Stimulated activated CD4-positive, alpha-beta T cell treated with anti-CD3 and anti-CD28 coated beads, Interleukin-1b, Interleukin-23, amount 100 ng/mL, for 4 hours (primary cell): ENCODE results near the gene YOD1.
"Not testable (repeated sequence)": the region's sequence is repeated elsewhere in the genome, so short reads cannot be mapped to it uniquely, and the experiment has no call there.

Source experiments
- DNase-seq, 2 donors: peaks; one replicate each; pipeline ENCODE4 v3.0.0-alpha.2; 2020; ENCODE audit warnings: low read depth in 2 of 2

YOD1 gene

DNA sequence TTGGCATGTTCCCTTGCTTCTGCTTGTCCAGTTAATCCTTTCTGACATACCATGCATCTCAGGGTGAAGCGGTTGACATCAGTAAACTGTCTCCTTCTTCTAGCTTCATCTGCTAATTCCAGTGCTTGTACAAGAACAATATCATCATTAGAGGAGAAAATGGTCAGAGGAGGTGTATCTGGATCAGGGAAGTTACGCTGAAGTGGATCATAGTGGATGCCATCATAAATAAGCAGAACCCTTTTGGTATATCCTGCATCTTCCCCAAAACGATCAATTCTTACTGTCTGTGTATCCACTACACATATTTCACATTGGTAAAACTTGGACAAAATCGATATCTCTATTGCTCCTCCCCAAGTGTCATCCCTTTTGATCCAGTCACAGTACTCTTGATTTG is 2.0 kb downstream of the YOD1 start:
- DNase-seq = no peak

DNA sequence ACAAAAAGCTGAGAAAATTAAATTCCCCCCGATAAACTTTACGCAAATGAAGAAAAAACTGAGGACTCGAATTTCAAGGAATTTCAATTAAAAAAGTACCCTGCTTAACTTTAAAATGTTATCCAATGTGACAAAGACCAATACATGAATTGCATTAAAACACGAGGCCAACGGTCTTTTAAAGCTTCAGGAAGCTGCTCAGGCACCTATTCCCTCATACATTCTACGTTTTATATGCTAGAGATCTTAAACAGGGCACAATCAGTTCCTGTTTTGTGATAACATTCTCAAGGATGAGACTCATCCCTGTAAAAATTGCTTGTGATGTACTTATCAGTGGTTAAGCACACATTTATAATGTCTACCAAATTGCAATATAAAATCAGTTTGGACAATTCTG is 3.0 kb downstream of the YOD1 start:
- no peak for DNase-seq

DNA sequence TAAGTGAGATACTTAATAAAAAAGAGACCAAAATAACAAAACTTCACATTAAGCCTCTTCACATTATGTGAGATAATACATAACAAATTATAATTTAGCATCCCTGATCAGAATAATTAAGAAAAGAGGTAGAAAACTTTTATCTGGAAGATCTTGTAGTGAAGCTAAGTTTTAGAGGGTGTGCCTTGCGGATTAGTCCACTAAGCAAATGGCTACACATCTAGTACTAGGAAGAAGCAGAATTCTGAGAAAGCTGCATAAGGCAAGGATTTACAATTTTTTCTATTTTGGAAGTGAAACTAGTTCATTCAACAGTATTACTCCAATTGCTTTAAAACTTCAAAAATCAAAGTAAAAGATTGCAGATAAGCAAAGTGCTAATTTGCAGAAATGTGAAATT is 3.5 kb downstream of the YOD1 start:
- DNase-seq = no peak

DNA sequence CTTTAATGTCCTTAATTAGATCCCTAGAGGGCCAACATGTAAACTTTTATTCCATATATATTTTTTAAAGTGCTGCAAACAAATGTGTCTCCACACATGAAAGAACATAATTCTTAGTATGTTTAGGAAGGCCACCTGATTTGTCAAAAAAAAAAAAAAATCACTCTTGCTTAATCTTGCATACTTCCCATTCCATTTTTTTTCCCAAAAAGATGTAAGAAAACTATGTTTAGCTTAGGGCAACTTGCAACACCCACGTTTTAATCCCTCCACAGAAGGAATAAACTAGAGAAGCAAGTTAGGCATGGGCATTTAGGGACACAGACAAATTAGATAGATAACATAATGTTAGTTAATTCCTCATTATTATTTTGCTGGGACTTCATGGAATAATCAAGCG is 5.6 kb downstream of the YOD1 start:
- no peak for DNase-seq

DNA sequence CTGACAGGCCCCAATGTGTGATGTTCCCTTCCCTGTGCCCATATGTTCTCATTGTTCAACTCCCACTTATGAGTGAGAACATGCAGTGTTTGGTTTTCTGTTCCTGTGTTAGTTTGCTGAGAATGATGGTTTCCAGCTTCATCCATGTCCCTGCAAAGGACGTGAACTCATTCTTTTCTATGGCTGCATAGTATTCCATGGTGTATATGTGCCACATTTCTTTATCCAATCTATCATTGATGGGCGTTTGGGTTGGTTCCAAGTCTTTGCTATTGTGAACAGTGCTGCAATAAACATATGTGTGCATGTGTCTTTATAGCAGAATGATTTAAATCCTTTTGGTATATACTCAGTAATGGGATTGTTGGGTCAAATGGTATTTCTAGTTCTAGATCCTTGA is 9.6 kb downstream of the YOD1 start:
- not testable (repeated sequence) for DNase-seq

DNA sequence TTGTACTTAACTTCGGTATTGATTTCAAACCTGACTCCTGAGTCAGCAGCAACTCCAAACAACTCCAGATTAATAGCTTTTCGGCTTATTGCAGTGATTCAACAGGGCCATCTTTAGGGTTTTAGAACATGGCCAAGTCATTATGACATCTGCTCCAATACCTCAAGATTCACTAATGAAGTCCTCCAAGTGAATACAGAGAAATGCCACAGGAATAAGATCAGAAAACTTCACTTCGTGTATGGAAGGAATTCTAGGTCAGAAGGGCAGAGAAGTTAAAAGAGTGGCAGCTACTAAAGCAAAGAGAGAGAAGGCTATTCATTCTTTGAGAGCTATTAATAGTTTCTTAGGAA is 10.9 kb downstream of the YOD1 start:
- no peak for DNase-seq

DNA sequence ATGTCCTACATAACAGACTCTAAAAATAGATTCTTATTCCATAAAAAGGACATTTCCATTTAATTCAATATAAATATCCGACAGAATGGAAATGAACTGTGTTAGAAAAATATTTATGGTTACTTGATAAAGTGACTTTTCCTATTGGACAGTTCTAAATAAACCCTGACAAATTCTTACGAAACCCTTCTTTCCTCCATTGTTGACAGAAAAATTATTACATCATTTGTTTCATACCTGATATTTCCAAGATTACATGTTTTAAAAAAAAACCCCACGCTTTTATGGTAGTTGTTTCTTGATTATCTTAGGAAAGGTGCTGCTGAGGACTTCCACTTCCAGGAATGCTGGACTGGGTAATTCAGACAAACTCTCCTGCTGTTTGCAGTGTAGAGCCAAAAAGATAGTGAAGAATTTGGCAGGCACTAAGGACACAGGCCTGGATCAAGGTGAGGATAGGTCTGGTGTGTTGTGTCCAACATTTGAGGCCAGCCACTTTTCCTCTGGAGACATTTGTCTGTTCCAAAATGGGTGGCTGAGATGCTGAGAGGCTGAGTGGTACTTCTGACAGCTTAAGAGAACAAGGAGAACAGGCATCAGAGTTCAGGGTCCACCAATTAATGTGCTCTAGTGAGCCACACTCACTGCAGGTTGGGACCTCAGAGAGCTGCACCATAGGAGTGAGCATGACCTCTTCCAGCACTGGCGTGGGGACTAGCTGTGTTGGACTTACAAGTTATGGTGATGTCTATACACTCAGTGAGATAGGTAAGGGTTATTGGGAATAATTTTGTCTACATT is 11.4 kb downstream of the YOD1 start:
- DNase-seq = no peak

DNA sequence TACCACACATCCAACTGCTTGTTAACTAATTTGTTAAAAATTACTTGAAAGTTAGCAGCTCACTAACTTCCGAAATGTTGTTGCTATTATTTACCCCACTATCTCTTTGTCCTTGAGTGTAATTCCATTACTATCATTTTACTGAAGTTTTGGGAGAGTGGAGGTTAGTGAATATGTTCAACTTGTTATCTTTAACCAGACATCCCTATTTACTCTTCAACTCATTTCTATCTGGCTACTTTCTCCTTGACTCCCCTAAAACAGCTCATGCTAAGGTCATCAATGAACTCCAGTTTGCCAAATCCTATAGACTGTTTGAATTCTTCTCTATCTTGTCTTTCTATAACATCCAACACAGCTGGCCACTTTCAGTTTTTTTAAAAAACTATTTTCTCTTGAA is 14.1 kb downstream of the YOD1 start:
- no peak for DNase-seq

DNA sequence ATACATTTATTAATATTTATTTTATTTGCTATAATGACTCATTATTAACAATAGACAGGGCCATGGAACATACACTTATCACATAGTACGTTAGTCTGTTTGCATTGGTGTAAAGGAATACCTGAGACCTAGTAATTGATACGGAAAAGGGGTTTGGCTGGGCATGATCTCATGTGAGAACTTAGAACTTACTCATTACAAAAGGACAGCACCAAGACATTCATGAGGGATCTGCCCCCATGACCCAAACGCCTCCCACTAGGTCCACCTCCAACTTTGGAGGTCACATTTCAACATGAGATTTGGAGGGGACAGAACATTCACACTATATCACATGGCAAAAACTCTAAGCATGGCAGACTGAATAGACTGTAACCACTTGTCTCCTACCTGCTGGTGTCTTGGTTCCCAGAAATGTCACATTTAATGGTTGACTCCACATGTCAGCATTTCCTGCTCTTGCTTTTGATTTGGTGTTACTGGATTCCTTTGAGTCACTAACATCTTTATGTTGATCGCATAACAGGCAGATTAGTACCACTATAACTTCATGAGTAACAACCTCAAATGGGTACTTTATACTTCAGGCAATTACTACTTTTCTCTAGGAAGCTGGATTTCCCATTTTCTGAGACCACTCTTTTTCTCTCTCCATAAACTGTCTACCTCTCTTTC is 15.0 kb downstream of the YOD1 start:
- no peak for DNase-seq

DNA sequence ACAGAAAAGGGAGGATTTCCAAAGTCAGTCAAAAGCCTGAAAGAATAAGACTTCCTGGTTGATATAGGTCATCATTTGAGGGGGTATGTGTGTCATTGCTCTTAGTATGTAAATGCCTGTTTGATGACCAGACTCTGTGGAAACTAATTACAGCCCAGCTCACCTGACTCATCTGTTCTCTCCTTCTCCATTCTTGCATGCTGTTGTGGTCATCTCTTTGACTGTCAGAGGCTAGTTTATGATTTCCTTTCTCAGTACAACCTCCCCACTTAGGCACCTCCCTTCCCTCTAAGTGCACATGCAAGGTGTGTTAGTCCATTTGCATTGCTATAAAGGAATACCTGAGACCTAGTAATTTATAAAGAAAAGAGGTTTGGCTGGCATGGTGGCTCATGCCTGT is 16.0 kb downstream of the YOD1 start:
- no peak for DNase-seq

DNA sequence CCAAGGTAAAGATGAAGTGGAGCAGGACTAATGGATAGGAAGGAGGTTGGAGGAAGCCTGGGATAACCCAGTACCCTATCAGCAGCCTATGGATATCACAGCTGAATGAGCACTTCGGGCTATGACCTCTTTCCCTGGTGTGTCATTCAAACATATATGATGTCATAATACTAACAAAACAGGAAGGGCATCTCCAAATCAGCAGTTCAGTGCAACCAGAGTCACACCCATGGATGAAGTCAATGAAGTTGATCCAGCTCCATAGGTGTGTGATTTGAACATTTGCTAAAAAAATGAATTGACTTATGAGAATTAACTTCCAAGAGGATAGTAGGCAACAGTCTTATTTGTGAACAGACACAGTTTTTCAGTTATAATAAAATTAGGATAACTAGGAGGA is 16.8 kb downstream of the YOD1 start:
- DNase-seq = no peak

DNA sequence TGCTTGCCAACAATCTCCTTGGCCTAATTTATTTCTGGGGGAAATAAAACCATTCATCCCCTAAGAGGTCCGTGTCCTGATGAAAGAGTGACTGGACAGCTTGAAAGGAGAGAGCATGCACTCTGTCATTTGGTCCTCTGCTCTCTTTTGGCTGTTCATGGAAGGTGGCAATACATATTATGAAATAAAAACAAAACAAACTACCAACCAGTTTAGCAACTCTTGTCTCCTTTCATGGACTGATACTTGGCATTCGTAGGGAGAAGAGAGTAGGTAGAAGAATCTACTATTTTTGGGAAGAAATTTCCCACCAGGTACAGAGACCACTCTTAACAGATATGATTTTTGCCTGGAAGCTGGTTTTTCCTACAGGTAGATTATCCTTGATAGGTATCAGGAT is 17.7 kb downstream of the YOD1 start:
- DNase-seq = no peak

DNA sequence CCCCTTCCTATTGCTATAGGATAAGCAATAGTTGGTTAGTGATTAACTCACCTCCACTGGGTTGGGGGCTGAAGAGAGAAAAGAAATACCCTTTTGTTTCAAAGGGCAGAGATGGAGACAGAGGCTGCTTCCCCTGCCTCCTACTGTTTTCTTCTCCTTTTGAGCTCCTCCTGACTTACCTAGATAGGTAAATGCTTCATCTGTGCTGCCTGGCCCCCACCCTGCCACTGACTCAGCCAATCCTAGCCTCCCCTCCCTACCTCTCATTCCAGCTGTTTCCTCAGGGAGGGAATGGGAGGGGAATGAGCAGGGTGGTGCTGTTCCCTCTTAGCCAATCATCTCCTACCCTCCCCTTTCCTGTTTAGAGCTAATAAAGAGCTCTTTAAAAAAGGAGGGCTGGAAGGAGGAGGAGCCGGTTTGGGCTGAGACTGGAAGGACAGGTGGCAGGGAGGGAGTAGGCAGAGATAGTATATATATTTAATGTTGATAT is 18.4 kb downstream of the YOD1 start, which contains the start of gene C1orf116:
C1orf116 (minus strand) TSS at position 229 of the 490 bp plus-strand sequence. CDS start 5,158 bp downstream, outside the sequence.
- DNase-seq = no peak

DNA sequence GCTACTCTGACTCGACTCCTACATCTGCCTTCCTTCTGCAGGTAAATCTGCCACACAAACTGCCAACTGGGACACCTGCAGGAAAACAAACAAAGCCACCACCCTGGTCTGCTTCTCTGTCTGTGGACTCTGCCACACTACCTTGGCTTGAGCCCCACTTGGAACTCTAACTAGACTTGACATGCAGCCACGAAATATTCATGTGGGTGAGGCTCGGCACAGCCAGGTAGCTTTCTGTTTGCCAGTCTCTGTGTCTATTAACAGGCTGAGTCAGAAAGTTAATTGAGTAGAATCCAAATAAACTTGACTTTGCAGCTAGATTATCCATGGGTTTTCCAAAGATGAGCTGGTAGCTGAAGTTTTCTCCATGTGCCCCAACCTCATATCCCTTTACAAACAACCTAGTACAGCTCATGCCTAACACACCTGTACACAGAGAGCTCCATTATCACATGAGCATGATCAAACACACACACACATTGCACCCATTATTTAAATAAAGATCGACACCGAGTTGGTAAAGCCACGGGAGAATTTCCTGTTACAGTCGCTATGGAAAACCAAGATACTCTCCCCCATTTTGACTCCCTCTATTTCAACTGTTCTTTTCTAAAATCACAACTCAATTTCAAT is 19.3 kb downstream of the YOD1 start:
- no peak for DNase-seq

DNA sequence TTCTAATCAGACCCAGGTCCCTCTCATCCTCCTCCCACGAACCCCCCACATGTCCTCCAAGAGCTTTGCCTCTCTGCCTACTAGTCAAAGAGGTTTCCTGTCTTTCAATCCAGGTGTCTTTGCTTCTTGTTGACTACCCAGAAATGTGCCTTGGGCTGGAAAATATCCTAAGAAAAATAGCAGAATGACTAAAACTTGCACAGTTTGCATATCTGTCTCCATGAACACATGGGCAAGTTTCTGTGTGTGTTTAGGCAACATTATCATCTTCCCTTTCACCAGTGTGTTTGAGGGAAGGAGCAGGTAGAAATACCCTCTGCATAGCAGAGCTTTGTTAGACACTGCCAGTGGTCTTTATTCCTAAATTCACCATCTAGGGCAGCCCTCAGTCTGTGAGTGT is 20.0 kb downstream of the YOD1 start:
- no peak for DNase-seq

DNA sequence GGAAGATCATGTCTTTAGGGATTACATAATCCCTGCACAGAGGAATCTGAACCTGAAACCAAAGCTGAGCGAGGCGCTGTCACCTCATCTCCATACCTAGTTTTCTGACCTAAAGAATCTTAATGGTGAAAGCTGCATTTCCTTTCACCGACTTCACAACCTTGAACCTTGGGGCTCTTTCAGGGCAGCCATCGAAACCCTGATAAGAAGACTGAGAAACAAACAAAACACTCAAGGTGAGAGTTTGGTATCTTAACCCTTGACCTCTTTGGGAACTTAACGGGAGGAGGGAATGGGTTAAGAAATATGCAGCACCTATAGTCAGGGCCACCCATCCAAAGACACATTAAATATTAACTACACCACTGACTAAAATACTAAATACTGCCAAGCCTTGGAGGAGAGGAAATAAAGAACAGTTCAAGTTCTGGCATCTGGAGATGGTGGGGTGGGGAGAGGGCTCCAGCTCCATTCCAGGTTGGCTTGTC is 20.4 kb downstream of the YOD1 start:
- DNase-seq = no peak

DNA sequence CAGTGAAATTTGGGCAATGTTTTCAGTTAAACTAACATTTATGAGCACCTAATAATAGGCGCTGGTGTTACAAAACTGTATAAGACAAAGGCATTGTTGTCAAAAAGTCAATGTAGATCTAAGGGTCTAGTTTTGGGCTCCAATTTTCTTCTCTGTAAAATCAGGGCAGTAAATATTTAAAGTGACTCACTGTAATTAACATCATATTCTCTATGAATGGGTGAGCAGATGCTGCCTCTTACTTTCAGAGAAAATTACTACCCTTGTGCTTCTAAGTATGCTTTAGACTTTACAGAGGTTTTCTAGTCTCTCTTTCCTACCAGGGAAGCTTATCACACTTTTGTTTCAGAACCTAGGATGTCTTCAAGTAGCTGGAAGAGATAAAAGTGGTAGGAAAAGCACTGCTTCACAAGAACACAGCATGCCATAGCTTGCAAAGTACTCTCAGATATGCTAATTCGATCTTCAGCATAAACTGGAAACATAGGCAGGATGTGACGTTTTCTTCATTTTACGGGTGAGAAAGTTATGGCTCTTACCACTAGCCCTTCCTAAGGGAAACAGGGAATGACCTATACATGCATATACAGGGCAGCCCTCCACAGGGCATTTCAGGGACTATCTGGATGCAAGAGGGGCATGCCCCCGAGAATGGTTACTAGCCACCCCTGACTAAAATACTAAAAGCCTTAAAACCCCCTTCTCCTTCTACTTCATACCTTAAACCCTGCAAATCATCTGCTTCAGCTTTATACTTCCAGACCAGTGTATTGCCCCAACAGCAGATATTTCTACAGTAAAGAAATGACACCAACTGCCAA is 21.1 kb downstream of the YOD1 start:
- DNase-seq = no peak

DNA sequence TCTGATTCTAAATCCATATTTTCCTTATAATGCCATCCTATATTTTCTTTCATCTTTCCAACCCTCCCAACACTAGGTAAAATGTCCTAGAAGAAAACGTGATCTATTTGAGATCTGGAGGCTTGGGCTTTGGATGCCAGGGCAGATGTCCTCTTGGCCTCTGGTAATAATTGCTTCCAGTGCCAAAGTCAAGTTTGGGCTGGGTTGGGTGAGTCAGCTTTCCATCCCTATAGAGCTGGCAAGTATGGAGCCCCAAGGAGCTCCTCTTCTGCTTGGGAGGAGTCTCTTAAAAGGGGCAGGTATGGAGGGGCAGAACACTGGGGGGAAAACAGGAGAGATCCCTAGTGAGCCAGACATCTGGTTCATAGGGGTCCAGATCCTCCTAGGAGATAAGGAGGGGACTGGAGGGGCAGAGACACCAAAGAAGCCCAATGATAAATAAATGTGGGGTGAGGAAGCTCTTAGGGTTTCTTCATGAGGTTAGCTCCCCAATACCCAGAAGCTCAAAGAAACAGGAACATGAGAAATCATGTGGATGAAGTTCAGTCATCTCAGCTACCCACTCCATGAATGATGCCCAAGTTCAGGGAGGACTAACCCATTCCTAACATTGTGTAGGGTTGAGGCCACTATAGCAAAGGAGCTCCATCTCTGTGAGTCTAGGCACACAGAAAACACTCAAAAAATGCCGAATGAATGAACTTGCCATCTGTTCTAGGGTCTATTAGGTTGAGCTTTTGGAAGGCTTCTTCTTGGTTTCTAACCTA is 21.9 kb downstream of the YOD1 start:
- no peak for DNase-seq

DNA sequence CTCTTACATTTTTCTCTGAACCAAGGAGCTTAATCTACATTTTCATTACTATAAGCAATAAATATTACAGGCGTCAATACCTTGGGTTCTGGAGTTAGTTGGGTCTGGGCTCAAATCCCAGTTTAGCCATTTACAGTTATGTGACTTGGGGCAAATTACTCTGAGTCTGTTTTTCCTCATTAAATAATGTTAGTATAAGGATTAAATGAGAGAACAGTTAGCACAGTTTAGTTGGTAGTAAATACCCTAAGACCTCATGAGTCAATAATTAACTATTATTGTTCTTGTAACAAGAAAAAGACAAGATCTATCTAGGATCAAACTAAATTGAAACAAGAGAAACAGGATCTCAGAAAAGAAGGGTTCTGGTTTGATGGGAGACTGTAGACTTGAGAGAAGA is 23.1 kb downstream of the YOD1 start:
- no peak for DNase-seq

DNA sequence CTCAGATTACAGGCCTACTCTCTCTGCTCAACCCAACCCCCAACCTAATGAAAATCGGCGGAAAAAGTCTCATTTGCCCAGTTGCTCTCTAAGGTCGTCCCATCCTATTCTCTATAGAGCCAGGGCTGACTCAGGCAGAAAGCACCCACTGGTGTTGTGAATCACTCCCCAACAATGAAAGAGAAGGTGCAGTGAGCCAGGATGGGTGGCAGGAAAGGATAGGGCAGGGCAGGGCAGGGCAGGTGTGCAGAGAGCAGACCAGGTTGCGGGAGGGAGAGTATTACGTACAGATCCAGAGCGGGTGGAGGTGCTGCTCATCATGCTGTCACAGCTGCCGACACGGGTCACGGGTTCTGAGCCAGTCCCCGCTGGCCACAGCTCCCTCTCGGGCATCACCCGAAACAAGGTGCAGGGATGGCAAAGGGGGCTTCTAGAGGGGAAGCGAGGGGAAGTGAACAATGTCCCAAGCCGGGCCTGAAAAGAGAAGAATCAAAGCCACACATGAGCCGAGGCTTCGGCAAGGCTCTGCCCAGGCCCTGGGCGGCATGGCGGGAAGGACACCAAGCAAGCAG is 23.7 kb downstream of the YOD1 start:
- no peak for DNase-seq

DNA sequence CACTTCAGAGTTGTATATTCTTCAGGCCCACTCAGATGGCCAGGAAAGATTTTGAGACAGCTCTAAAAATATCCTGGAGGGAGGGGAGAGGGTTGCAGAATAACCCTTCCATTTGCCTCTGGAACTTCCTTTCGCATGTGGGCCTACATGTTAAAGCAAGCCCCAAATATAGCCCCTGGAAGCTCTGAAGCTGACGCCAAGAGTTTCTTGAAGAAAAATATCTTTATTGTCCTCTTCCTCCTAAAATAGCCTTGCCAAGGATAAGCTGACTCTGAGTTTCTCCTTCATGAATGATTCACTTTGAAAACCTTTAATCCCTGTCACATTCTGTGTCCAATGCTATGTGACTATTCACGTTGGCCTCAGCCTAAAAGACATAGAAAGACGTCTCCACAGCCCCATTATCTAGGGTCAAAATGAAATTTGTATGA is 24.9 kb downstream of the YOD1 start:
- DNase-seq = no peak
